Activated T-cell treated with anti-CD3 and anti-CD28 coated beads for 24 hours (primary cell): ENCODE measurements around the gene KCNN2.

Source experiments
- DNase-seq: peaks from one replicate; pipeline ENCODE4 v3.0.0-alpha.2; 2020; ENCODE audit warnings: low read depth

The KCNN2 gene

DNA sequence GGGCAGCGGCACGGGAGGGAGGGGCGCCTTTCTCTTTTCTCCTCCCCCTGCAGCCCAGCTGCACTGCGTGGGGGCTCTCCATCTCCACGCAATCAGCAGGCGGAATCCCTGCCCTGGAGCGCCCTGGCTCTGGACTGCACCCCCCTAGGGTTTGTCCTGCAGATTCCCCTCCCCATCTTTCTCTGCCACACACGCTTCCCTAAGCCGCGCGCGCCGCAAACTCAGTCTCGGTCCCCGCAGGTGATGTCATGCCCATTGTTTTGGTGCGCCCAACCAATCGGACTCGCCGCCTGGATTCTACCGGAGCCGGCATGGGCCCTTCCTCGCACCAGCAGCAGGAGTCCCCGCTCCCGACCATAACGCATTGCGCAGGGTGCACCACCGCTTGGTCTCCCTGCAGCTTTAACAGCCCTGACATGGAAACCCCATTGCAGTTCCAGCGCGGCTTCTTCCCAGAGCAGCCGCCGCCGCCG is at the start of gene KCNN2:
Gene KCNN2, plus strand, starts transcription at position 347 of the 473 bp plus-strand sequence. Its CDS starts 70 bp downstream, at position 417.
- DNase-seq, result no peak

DNA sequence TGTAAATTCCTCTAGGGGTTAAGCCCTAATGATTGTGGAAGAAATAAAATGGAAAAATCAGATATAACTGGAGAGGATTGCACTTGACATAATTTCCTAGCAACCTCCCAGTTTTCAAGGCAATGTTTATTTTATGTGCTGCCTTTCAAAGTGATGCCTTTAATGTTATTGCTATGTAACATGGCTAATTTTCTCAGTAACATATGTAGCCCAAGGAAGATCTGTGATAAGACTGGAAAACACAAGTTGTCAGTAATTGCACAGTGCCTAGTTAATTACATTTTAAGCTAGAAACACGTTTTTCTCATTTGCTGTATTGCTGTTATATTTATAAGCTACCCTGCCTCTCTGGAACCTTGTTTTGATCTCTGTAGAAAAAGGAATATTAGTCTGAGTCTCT is 49.2 kb upstream of the KCNN2 start:
- no peak for DNase-seq

DNA sequence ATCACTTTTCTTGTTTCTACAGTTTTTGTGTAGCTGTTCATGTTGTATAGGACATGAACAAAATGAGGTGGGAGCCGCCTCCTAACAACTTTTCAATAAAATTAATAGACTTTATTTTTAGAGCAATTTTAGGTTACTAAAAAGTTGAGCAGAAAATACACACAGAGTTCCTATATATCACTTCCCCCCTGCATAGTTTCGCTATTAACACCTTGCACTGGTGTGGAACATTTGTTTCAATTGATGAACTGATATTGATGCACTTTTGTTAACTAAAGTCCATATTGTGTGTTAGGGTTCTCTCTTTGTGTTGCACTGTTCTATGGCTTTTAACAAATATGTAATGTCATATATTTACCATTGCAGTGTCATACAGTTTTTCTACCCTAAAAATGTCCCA is 47.8 kb upstream of the KCNN2 start:
- no peak for DNase-seq

DNA sequence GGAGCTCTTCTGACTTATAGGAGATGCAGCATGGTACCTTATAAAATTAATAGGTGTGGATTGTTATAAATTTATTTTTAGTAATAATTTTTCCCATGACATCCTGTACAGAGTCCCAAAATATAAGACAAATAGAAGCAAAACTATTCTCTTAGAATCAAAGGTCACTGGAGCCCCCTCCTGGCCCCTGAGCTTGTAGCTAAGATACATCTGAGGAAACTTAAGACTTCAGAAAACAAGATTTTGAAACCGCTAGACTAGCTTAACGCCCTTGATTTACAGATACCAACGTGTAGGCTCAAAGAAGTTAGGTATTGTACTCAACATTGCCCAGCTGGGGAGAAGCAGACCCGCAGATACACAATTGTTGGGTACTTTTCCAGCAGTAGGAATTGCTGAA is 45.7 kb upstream of the KCNN2 start:
- DNase-seq, result no peak

GRCh38 chr5:114317751-114318150 is 44.1 kb upstream of the KCNN2 start:
- no peak for DNase-seq

DNA sequence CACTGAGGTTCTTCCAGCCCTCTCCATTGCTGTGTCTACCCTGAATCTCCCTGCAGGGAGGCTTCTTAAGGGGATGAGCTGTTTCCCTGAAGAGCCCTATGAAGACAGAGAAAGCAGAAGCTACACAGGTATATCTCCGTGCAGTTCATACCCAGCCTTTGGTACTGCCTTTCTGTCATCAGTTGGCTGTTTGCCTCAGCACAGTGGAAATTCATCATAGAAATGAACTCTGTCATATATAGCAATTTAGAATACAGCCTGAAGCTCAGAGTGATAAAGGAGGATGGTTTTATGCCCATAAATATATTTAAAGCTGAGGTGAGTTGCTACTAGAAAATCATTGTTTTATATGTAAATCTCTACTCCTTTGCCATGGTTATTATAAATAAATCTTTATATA is 42.6 kb upstream of the KCNN2 start:
- DNase-seq, result no peak

- no peak for DNase-seq
Observed at GRCh38 chr5:114319821-114320220, 42.0 kb upstream of the KCNN2 start.

GRCh38 chr5:114324282-114324681 is 37.6 kb upstream of the KCNN2 start:
- DNase-seq, result no peak

GRCh38 chr5:114325541-114325940 is 36.3 kb upstream of the KCNN2 start:
- no peak for DNase-seq

DNA sequence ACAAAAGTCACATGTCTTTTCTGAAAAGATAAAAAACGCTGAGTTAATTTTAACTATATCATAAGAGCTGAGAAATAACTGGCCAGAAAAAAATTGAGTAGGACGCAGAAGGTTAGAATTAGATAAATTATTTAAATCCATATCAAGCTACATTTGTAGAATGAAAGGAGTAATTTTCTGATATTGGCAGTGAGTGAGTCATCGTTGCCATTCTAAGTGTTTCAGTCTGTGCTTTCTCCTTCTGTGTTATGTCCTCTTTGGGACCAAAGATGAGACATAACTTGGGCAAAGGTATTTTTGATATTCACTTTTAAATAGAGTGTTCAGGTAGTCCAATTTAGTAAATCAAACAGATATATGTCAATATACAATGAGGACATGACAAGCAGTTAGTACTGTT is 34.4 kb upstream of the KCNN2 start:
- DNase-seq, result no peak

DNA sequence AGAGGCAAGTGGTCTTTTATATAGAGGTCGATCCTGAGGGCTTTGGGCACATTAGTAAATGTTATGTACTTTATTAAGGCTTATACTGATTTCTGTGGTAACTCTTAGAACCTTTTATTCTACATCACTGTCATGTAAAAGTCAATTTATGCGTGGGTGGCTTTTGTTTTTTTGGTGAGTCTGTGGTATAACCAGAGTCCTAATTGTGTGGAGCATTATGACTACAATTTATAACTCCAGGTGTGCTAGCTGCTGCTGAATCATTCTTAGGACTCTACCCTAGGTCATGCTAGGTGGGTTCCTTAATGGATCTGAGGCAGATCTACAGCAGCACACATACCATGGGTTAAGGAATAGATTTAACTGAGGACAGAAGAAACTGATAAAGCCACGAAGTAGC is 33.9 kb upstream of the KCNN2 start:
- DNase-seq, result no peak

DNA sequence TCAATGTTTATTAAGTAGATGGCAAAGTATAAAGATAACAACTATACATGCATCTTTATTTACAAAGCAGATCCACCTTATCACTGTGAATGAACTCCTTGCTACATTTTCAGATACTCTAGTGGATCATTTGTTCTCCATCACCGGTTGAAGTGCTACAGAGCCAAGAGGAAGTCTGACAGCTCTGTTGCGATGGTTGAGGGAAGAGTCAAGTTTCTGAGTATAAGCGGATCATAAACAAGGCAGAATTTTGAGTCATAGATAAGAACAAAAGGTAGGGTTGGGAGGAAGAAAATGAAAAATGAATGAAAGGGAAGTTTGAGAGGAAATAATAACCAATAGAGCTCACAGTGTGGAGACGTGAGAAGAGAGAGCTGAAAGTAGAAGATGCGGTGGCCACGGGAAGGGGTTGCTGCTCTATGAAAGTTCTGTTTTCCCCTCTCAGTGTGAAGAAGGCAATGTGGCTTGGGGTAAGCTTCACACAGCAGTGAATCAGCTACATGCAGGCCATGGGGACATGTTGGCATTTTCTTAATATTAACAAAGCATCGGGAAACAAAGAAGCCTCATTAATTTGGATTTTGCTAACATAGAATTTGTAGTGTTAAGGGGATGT is 30.8 kb upstream of the KCNN2 start:
- DNase-seq, result no peak

GRCh38 chr5:114332493-114332892 is 29.4 kb upstream of the KCNN2 start:
- no peak for DNase-seq

DNA sequence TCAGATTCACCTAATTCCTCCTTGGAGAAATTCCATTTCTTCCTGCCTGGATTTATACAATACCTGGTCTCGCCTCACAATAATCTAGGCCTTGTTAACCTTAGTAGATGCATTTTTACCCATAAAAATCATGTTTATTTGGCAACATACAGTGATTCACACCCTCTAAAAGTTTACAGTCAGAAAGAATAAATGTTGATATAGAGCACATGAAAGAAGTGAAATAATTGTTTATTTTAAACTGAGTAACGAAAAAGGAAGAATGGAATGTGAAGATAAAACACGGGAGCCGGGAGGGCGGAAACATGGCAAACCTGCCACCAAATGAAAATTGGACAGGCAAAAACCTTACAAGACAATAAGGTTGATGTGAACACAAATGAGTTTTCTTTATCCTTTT is 28.9 kb upstream of the KCNN2 start:
- DNase-seq, result no peak

- DNase-seq, result no peak
Observed at GRCh38 chr5:114335391-114335790, 26.5 kb upstream of the KCNN2 start.

GRCh38 chr5:114339108-114339507 is 22.8 kb upstream of the KCNN2 start:
- no peak for DNase-seq

DNA sequence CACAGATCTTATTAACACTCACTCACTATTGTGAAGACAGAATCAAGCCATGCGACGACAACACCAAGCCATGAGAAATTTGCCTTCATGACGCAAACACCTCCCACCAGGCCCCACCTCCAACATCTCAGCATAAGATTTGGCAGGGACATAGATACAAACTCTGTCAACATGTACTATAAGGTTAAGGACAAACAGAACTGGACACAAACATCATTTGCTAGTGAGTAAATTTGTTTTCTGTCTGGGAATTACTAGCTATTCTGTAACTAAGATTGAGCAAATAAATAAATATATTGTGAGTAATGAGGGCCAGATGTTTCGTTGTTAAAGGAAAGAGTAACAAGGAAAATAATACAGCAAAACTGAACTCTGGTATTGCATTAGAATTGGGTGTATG is 15.7 kb upstream of the KCNN2 start:
- DNase-seq, result no peak

DNA sequence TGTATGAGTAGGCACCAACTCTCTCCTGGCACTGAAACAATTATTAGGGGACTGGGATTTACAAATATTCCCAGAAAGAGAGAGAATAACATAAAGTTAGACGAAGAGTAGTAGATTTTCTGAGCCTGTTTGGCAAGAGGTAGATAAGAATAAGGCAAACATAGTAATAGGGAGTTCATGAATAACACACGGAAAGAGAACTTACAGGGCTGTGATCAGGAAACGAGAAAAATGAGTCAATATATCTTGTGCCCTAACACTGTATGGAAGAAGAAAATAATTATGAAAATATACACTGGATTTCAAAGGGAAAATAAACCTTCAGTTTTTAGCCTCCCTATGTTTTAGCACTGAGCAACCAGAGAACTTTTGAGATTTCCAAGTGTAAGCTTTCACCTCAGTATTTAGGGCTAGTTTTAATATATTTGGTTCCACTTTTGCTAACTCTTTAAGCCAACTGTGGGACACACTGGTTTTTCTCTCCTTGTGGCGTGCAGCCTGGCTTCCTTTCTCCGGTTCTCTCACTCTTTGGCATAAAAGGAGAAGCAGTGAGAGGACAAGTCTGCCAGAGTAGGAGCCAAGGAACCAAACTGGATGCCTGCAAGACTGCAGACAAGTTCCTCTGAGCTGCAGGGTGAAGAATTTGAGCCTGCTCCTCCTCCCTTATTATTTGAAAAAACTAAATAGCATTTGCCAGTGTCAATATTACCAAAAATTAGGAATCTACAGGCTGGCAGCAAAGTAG is 6.6 kb upstream of the KCNN2 start:
- DNase-seq, result no peak

DNA sequence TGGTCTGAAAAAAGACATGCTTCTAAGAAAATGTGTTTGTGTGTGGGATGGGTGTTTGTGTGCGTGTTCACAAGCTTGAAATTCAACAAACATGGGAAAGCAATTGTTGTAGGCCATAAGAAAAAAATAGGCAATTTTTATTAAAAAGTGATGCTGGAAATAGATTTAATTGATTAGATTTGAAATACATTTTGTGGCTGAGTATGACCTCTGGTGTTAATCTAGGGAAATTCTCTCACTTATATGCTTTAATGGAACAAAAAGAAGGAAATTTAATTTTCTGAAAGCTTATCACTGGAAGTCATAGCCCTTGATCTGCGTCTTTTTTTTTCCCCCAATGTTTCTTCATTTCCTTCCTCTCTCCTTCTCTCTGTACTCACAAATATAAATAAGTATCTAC is 3.5 kb upstream of the KCNN2 start:
- no peak for DNase-seq

GRCh38 chr5:114360357-114360756 is 1.5 kb upstream of the KCNN2 start:
- DNase-seq, result no peak

DNA sequence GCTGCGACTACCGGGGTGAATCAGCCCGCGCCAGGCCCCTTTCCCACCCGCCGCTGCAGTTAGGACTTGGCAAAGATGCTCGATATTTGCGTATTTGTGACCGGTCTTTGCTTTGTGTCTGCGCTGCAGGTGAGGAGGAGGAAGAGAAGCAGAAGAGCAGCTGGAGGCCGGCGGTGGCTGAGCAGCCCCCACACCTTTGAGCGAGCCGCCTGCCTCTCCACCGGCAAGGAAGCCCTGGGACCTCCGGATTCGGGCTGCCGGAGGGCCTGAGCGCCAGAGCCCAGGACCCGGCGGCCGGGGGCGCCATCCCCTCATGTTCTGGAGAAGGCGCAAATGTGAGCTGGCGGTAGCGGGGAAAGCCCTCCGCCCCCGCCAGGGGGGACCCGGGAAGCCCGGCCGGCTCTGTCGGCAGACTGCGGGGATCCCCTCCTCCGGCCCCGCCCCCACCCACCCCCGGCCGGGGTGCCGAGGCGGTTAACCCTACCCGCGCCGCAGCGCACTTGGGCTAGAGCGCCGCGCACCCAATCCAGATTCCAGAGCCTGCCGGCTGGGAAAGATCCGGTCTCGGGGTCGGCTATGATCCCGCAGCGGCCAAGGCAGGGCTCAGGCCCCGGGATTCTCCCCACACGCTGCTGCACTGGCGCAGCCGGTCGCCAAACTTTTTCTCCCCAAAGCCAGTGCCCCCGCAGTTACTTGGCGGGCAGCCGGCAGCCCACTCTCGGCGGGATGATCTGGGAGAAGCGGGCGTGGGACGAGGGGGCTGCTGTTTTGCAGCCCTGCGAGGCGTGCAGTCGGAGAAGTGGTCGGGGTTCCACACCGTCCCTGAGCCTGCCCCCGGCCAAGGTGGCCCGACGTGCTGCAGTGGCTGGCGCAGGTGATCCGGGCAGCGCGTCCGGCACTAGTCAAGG is 800 bp upstream of the KCNN2 start:
- DNase-seq, result no peak

- no peak for DNase-seq
Observed at GRCh38 chr5:114362197-114362976, 517 bp downstream of the KCNN2 start.
